ENCODE results near the gene GSTK1.
"Not testable (repeated sequence)": the region's sequence is repeated elsewhere in the genome, so short reads cannot be mapped to it uniquely, and the experiment has no call there.

Gene GSTK1

GRCh38 chr7:143279186-143280098 is 16.2 kb downstream of the GSTK1 start:
- peak in 1 of 2 donors; percentile 15 for DNase-seq

GRCh38 chr7:143280160-143280559 is 16.9 kb downstream of the GSTK1 start:
- DNase-seq = no peak

- DNase-seq = no peak
Measured at GRCh38 chr7:143280566-143280965, 17.3 kb downstream of the GSTK1 start.

GRCh38 chr7:143281529-143281928 is 18.3 kb downstream of the GSTK1 start:
- DNase-seq = no peak

- DNase-seq = no peak
Measured at GRCh38 chr7:143282124-143282523, 18.9 kb downstream of the GSTK1 start.

- no peak for DNase-seq
Measured at GRCh38 chr7:143283381-143283780, 20.1 kb downstream of the GSTK1 start.

GRCh38 chr7:143284591-143285469 is 21.6 kb downstream of the GSTK1 start, which contains the start of gene TMEM139:
TMEM139 (plus strand) TSS chr7:143284958; CDS start chr7:143285958, 1,000 bp downstream.
- DNase-seq = no peak

- no peak for DNase-seq
Measured at GRCh38 chr7:143285470-143285778, 22.2 kb downstream of the GSTK1 start.

- no peak for DNase-seq
Measured at GRCh38 chr7:143285806-143286521, 22.7 kb downstream of the GSTK1 start.

- DNase-seq = no peak
Measured at GRCh38 chr7:143286522-143286890, 23.3 kb downstream of the GSTK1 start.

GRCh38 chr7:143287339-143287934 is 24.2 kb downstream of the GSTK1 start:
- DNase-seq = no peak

- peak; percentile 98 to 99 for DNase-seq
Measured at GRCh38 chr7:143287935-143288826, 24.9 kb downstream of the GSTK1 start, which contains the start of gene CASP2. CASP2 (plus strand) TSS chr7:143288351; CDS start chr7:143288456, 105 bp downstream.

GRCh38 chr7:143288836-143289235 is 25.6 kb downstream of the GSTK1 start:
- no peak for DNase-seq

GRCh38 chr7:143289421-143289820 is 26.2 kb downstream of the GSTK1 start:
- no peak for DNase-seq

- DNase-seq = not testable (repeated sequence)
Measured at GRCh38 chr7:143289888-143290287, 26.6 kb downstream of the GSTK1 start.

GRCh38 chr7:143290293-143290692 is 27.1 kb downstream of the GSTK1 start:
- DNase-seq = no peak

- no peak for DNase-seq
Measured at GRCh38 chr7:143292876-143293275, 29.6 kb downstream of the GSTK1 start.

GRCh38 chr7:143295870-143296269 is 32.6 kb downstream of the GSTK1 start:
- DNase-seq = no peak

GRCh38 chr7:143296686-143297085 is 33.4 kb downstream of the GSTK1 start:
- DNase-seq = no peak

GRCh38 chr7:143299346-143299745 is 36.1 kb downstream of the GSTK1 start:
- no peak for DNase-seq

GRCh38 chr7:143299840-143300239 is 36.6 kb downstream of the GSTK1 start:
- DNase-seq = peak; percentile 60 to 63

Data from stimulated activated CD4-positive, alpha-beta T cell treated with anti-CD3 and anti-CD28 coated beads, Interleukin-2, amount 100 ng/mL, for 24 hours (primary cell).